NCI-H187 (cell line): Measurements from ENCODE around the gene DIRAS1.

Experiments
- DNase-seq, 2 experiments: peaks; one replicate each; lab custom pipeline; 2025; lab: John Stamatoyannopoulos, UW

Gene DIRAS1, protein sequence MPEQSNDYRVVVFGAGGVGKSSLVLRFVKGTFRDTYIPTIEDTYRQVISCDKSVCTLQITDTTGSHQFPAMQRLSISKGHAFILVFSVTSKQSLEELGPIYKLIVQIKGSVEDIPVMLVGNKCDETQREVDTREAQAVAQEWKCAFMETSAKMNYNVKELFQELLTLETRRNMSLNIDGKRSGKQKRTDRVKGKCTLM

DNA sequence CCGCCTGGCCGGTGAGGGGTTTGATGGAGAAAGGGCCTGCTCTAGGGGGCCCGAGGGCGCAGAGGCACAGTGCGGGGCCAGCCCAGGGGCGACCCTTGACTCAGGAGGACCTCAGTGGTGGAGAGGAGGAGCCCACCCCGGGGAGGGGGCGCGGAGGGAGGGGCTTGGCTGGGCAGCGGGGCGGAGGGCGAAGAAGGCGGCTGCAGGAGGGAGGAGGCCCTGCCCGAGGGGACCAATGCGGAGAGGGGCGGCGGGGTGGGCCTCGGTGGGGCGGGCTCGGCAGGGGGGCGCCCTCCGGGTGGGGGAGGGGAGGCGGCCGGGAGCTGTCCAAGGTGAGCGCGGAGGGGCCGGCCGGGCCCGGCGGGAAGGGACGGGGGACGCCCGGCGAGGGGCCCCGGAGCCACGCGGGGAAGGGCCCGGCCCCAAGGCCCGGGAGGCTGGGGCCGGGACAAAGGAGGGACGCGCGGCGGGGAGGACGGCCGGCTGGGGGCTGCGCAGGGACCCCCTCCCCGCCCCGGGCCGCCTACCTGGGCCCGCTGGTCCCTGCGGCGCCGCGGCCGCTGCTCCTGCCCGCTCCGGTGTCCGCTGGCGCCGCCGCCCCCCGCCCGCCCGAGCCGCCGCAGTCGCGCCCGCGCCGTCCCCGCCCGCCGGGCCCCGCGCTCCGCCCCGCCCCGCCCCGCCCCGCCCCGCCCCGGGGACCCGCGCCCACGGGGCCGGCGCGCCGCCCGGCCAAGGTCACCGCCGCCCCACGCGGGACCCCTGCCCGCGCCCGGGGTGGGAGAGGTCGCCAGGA, at the start of gene DIRAS1:
Gene DIRAS1 (minus strand): TSS at position 596 of the 793 bp plus-strand sequence. CDS start 3,566 bp downstream, outside the sequence.
- DNase-seq, result no peak

DNA sequence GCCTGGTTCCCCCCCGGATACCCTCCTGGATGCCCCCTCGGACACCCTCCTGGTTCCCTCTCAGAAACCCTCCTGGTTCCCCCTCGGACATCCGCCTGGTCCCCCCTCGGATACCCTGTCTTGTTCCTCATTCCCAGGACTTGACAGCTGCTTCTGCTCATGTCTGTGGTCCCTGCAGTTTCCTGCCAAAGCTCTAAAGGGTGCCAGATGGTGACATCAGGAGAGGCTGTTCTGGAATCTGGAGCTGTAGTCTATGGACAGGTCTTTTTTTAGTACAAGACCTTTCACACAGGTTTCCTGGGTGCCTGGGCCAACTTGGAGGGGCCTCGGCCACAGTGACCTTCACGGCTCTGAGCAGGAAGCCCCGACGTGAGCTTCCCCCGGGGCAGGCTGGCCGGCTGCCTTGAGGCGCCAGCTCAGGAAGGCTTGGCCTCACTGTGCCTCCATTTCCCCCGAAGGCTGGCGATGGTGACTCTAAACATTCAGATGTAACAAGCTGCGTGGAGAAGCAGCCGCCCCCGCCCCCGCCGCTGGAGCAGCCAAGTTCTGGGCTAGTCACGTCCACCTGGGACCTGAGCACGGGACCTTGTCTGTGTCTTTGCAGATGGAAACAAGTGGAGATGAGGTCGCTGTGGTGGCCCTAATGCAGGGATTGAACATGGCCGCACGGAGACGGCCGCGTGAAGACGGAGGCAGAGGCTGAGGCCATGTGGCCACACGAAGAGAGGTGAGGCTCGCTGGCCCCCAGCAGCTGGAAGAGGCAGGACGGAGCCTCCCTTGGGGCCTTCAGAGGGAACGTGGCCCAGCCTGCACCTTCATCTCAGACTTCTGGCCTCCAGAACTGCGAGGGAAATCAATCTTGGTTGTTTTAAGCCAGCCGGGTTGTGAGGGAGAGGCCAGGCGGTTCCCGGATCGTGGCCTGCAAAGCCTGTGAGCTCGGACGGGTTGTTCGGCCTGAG, 49.2 kb upstream of the DIRAS1 start:
- no peak for DNase-seq

DNA sequence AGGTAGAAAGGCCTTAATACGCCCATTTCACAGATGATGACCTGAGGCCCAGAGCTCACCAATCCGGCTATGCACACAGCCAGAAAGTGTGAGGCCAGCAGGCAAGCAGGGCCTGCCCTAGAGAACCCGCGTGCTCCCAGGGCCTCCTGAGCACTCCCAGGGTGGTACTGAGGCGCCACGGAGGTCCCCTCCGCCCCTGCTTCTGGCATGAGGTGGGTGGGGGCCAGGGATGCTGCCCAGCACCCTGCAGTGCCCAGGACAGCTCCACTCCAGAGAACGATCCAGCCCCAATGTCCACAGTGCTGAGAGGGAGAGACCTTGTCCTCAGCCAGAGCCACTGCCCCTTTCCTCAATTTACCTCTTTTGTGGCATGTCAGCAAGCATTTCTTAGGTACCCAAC, 48.0 kb upstream of the DIRAS1 start:
- no peak for DNase-seq

DNA sequence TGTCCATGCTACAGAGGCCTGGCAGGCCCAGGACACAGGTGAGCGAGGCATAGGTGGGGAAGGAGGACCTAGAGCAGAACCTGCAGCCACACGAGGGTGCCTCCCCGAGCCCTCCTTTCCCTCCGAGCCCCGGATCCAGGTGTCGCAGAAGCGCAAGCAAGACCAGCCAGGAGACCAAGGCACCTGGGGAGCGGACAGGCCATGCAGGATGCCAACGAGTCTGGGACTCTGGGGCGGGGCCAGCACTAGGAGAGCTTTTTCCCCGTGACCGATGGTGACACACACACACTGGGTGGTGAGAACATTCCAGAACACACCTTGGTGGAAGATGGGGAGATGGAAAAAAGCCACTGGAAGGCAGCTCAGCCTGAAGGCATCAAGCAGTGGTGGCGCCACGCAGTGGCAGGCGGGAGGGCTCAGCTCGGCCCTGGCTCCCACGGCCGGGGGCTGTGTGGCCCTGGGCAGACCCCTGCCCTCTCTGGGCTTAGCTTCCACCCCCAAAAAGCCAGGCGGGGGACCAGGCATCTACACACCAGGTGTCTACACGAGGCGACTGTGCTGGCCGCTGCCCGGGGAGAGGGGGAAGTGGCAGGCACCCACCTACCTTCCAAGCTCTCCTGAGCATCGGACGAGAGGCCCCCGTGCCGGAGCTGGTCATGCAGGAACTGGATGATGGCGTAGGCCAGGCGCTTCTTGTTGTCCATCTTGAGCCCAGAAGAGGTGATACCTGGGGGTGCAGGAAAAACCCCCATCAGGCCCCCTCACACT, 47.4 kb upstream of the DIRAS1 start:
- no peak for DNase-seq

DNA sequence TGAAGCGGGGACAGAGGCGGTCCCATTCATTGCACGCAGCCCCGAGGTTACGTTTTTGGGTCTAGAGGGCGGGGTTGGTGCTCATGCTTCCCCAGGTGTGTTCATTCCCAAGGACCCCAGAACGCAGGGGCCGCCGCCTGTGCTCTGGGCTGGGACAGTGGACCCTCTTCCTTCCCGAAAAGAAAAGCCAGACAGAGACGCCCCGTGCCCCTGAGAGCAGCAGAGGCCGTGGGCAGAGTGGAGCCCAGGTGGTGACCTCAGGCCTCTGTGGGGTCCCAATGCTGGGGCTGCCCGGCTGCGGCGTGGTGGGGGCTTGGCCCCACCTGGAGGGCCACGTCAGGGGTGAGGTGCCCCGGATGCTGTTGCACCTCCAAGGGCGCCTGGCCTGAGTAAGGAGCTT, 46.5 kb upstream of the DIRAS1 start:
- DNase-seq, result no peak

DNA sequence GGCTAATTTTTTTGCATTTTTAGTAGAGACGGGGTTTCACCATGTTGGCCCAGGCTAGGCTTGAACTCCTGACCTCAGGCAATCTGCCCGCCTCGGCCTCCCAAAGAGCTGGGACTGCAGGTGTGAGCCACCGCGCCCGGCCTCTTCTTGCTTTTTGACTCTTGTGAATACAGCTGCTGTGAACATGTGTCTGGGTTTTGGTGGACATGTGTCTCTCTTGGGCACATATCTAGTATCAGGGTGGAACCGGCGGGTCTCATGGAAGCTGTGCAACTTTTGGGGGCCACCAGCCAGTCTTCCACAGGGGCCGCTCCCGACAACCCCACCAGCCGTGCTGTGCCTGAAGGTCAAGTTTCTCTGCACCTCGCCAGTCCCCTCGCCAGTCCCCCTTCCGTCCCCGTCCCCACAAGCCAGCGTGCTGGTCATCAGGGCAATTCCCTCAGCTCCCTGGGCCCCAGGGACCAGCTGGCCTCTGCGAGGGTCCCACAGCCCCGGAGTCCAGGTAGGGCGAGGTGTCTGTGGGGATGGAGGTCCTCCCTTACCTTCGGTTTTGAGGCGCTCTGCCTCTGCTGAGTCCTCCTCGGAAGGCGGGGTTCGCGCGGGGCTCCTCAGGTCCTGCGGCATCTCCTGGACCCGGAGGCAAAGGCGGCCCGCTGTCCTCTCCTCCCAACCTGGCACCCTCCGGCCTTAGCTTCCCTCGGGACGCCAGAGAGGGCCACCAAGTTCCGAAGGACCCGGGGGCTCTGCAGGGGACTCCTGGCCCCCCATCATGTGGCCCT, 45.6 kb upstream of the DIRAS1 start:
- no peak for DNase-seq

DNA sequence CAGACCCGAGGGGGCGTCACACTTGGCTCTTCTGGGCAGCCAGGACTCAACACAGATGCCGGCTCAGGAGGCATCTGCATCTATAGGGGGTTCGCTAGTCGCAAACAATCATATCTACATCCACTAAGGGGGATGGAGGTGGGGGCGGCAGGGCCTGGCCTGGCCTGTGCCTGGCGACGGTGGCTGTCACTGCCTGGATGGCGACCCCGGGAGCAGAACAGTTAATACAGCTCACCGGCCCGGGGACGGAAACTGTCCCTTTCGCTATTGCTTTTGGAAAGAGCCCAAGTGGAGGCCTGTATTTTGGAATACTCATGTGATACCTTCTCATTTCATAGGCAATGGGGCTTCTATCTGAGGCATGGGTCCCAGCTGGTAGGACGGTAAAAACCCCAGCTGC, 44.2 kb upstream of the DIRAS1 start:
- no peak for DNase-seq

DNA sequence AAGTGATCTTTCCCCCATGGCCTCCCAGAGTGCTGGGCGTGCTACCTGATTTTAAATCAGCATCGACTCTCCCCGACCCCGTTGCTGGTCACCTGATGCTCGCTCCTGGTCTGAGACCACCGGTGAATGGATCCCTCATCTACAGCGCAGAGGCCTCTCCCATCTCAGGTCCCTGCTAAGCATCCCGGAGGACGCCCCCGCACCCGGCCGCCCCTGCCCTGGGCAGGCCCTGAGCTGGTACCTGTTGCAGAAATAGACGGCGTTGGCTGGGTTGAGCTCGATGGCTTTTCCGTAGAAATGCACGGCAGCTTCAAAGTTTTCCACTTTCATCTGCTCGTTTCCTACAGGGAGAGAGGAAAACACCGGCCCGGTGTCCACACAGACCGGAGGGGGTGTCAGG, 43.8 kb upstream of the DIRAS1 start:
- DNase-seq, result no peak

DNA sequence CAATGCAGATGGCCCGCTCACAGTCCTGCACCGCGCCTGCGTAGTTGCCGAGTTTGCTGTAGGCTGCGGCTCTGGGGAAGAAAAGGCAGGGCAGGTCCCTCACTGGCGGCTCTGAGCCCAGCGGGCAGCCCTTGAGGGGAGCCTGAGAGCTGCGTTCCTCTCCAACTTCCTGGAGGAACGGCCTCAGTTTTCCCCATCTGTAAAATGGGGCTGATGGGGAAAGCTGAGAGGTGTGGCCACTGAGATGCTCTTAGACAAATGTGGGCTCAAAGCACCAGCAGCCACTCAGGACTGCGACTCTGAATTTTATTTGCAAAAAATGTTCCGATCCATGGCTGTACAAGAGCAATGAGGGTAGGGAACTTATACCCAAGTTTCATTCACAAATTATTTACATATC, 42.5 kb upstream of the DIRAS1 start:
- no peak for DNase-seq

DNA sequence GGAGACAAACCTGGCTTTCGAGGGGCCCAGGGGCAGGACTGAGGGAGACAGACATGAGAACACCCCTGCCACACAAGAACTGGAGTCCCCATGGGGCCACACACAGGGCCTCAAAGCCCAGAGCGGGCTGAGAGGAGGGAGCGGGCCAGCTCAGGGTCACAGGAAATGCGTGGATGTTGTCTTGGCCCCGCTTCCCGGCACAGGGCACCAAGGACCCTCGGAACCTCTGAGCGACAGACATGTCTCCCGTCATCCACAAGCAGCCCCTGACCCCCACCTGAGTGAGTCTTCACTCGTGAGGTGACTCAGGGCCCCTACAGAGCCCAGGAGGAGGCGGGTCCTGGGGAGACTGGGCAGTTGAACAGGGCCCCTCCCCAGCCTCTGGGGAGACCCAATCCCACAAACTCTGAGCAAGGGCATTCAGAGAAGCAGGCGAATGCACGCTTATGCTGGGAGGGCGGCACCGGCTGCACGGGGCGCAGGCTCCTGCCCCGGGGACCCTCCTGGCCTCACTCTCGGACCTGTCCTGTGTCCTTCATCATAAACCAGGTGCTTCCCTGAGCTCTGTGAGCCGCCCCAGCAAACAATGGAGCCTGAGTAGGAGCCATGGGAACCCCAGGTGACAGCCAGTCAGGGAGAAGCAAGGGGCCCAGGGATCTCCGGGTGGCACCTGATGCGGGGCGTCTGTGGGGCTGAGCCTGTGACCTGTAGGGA, 41.8 kb upstream of the DIRAS1 start:
- DNase-seq, result no peak

DNA sequence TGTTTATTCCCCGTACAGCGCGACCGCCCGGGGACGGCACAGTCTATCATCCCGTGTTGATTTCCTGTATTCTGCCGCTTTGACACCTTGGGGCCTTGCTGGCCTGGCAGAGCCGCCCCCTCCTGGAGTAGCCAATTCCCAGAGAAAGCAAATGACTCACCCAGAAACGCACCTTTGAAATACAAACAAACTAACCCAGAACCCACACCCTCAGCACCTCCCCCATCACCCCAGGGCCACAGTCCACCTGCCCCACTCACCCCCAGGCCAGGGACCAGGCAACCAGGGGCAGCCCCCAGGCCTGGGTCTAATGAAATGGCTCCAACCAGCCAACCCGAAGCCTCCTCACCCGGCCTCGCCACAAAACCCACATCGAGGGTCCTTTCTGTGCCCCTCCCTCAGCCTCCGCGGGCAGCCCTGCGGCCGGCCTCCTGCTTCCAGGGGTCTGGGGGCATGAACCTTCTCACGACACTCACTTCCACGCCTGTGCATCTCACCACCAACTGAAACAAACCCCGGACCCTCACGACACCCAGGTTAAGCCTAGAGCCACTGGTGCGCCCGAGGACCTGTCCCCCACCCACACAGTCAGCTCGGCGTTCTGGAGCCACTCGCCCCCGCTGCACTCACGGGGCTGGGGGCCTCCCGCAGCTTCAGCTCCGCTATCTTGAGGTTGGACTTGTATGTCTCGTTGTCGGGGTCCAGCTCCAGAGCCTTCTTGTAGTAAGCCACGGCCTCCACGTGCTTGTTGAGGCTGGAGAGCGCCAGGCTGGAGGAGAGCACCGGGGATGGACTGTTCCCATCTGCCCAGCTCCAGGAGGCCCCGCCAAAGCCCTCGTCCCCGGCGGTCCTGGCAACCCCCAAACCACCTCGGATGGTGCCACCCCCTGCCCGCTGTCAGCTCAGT, 41.0 kb upstream of the DIRAS1 start:
- no peak for DNase-seq

DNA sequence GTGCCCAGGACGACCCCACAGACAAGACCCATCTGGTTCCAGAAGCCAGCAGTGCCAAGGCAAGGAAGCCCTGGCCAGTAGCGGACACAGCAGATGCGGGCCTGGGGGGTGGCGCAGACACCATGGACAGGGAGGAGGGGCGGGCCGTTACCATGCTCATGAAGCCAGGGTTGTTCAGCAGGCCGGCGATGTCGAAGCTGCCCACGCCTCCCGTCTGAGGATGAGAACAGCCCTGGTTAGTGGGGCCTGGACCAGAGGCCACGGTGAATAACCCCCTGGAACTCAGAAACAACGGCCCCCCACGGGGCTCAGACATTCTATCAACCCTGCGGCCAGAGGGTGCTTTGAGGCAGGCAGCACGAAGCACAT, 40.1 kb upstream of the DIRAS1 start:
- DNase-seq, result no peak

DNA sequence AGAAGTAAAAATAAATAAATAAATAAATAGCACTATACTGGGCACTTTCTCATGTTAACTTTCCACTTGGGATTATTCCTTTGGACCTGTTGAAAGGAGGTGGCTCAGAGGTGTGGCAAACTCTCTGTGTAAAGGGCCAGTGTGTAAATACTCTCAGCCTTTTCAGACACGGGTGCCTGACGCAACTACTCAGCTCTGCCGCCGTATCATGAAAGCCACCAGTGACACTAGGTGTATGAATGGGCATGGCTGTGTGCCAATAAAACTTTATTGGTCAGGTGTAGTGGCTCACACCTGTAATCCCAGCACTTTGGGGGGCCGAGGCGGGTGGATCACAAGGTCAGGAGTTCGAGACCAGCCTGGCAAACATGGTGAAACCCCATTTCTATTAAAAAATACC, 38.8 kb upstream of the DIRAS1 start:
- no peak for DNase-seq

DNA sequence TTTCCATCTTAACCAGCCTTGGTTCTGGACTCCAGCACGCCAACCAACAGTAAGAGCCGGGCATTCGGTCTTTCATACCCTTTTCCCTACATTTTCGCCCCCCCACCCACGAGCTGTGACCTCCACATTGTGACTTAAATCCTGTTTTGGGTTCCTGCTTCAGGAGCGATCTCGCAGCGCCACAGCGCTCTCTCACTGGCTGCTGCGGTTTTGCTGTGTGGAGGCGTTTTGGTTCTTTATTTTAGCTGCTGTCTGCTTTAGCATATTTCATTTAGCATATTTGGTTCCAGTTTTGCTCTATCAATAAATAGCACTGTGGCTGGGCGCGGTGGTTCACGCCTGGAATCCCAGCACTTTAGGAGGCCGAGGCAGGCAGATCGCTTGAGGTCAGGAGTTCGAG, 38.2 kb upstream of the DIRAS1 start:
- no peak for DNase-seq

DNA sequence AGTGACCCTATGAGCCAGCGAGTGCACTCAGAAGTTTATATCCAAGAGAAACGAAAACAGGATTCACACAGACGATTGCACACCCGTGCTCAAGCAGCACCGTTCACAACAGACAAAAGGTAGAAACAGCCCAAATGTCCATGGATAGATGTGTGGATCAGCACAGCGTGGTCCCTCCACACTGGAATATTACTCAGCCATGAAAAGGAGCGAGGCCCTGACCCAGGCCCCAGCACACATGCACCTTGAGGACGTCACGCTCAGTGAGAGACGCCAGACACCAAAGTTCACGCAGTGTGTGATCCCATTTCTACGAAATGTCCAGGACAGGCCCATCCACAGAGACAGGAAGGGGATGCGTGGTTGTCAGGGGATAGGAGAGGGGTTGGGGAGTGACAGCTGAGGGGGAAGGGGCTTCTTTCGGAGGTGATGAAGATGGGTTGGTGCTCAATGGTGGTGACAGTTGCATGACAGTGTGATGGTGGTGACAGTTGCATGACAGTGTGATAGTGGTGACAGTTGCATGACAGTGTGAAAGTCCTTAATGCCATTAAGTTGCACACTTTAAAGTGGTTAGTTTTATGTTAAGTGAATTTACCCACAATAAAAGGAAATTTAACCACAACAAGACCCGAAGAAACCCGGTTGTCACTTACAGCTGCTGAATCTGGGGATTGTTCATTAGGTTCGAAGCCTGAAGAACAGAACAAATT, 37.6 kb upstream of the DIRAS1 start:
- no peak for DNase-seq

DNA sequence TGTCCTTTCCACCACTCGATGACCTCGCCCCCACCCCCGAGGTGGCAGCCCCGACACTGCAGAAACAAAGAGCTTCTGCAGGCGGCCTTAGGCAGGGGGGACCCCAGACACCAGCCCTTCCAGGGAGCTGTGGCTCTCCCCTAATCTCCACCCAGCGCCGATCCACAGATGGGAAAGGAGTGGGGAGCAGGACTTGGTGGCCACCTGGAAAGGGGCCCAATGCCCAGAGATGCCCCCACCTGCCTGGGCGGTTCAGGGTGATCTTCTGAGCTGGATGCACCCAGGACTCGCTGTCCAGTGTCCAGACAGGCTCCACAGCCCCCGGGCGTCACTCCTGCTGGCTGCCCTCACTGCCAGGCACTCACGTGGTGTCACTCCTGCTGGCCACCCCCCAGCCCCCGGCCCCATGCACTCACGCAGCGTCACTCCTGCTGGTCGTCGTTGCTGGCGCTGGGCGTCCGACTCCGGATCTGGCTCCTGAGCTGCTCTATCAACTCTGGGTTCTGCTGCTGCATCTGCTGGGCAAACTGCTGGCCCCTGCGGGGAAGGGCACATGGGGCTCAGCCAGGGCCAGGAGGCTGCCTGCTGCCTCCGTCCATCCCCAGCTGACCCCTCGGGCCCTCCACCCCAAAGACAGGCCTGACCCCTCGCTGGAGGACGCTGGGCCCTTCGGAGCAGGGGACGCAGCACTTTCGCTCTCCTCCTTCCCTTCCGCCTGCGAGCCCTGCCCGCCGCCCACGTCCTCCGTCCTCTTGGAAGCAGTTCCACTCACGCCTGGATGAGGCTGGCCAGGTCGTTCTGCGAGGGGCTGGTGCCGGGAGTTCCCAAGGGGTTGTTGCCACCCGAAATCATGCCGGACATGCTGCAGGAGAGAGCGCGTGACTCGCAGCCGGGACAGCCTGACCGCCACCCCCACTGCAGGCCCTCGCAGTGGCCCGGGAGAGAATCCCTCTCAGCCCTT, 36.0 kb upstream of the DIRAS1 start:
- DNase-seq, result no peak

DNA sequence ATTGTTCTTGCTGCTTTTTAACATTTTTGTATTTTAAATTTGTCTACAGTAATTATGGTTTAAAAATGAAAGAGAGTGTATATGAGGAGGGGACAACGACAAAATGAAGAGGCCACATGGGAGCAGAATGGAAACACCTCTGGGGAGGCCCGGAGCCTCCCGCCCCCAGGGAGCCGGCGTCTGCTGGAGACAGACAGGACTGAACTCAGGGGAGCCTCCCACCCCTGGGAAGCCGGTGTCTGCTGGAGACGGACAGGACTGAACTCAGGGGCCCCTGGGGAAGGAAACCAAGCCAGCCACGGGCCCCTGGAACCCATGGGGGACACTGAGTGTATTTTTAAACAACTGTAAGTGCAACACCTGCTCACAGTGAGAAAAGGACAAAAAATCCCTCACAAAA, 35.3 kb upstream of the DIRAS1 start:
- DNase-seq, result no peak

DNA sequence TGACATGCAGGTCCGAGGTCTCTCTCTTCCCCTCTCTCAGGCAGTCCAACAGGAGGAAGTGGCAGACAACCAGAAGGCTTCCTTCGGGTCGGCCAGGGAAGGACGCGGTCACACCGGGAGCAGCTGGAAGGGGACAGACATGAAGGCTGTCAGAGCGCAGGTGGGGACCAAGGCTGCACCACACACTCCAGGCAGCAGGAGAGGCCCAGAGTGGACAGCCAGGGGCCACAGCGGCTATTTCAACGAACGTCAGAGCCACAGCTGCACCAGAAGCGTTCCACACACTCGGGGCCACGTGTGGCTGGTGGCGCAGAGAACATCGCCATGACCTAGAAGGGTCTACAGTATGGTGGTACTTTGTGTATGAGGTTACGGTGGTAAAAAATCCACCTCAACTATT, 34.6 kb upstream of the DIRAS1 start:
- no peak for DNase-seq
